Stimulated activated naive CD4-positive, alpha-beta T cell (primary cell): Measurements from ENCODE around the gene IPCEF1.

Source experiments
- DNase-seq, 6 experiments: peaks; one replicate each; lab custom pipeline; 2025; lab: John Stamatoyannopoulos, UW

The IPCEF1 gene

DNA sequence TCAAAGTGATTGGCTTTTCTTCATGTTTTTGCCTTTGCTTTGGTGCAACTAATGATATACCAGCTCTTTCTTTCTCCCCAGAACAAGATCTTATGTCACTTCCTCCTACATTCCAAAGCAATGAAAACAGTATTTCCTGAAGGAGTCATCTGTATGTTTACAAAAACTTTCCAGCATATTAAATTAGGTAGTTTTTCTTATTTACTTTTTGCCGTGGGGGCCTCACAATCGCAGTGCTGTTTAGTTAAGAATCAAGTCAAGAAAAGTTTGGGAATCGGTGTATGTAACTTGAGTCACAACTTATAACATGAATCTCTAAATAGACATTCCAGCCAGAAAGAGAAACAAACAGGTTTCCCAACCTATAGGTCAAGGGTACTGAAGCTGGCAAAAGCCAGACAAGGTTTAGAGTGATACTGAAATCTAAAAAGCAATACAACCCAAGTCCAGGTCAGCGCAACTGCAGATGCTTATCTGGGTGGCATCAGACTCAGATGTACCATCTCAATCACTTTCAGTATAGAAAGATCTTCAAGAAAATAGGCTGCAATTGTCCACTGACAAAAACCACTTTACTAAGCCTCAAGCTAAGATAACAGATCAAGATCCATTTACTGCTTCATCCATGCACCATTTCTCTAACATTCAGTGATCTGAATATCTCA is 63.6 kb downstream of the IPCEF1 start:
- DNase-seq: no peak

DNA sequence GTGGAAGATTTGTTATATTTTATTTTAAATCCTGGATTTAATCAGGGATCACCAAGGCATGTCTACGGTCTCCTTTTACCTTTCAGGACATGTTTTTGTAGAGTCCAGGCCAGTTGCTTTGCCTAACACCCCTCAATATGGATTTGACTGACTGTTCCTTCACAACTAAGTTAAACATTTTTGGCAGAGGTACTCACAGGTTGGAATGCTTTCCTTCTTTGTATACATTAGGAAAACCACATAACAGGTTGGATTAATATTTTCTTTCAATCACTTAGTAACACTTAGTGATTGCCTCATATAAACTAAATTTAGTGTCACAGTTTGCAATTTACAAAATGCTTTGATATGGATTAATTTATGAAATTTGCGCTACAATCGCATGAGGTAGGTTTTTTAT is 64.5 kb downstream of the IPCEF1 start:
- DNase-seq: no peak

DNA sequence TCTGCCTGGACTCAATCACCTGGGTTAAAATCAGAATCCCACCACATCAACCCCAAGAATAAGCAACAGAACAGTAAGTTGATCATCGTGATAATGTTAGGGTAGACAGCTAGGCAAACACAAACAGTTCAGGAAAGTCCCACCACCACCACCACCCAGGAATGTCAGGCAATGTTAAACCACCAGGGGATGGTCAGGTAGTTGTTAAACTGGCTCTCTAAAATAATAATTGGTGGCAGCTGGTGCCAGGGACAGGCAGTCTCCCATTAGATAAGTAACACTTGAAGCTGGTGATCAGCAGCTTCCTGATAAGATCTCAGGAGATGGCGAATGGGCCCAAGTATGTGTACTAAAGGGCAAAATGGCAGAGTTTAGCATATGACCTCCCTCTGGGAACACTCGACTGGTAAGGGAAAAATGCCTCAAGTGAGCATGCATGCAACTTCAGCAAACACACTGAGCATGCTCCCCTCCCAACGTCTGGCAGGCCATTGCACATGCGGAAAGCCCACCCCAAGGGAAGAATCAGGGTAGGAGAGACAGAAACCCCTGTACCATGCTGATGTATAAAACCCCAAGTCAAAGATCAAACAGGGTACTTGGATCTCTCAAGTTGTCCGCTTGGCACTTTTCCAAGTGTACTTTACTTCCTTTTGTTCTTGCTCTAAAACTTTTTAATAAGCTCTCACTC is 66.6 kb downstream of the IPCEF1 start:
- DNase-seq: no peak

DNA sequence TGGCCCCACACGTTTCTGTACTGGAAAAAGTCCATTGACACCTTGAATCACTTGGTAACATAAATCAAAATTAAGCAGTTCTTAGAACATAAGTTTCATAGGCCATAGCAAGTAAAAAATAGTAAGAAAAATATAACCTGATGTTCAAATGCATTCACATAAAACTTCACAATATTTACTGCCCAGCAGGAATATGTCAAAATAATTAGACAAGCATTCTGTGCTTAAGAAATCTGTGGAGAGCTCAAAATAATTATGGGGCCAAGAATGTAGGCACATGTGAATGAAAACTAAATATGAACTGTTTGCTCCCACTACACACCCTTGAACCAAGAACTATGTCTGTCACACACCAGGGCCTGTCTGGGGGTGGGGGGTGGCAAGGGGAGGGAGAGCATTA is 70.8 kb downstream of the IPCEF1 start:
- no peak for DNase-seq

DNA sequence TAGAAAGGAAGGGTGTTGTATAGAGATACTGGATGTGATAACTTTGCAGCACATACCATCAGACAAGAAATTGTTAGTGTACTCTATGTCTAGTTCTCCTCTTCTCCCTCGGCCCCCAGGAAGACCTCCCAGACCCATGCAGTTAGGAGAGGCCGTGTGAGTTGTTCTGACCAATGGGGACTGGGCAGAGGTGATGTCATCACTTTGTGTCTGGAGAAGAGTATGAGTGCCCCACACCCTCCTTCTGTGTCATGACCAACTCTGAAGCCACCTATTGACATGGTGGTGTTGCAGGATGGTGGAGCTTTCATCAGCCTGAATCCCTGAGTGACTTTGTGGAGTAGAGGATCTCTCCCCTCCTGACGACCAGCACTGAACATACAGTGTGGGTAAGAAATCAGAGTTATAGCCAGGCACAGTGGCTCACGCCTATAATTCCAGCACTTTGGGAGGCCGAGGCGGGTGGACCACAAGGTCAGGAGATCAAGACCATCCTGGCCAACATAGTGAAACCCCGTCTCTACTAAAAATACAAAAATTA is 72.2 kb downstream of the IPCEF1 start:
- DNase-seq: no peak

DNA sequence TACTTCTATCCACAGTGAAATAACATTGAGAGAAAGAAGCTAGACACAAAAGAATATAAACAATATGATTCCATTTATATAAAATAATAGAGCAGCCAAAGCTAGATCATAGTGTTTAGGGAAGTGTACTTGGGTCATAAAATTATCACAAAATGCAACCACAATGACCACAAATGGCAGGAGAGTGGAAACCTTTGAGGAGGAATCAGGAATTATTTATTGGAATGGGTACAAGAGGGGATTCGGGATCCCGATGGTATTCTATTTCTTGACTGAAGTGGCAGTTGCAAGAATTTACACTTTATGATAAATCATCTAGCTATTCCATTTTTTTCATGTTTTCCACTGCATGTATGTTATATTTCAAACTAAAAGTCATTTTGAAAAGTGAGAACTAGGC is 76.1 kb downstream of the IPCEF1 start:
- no peak for DNase-seq

DNA sequence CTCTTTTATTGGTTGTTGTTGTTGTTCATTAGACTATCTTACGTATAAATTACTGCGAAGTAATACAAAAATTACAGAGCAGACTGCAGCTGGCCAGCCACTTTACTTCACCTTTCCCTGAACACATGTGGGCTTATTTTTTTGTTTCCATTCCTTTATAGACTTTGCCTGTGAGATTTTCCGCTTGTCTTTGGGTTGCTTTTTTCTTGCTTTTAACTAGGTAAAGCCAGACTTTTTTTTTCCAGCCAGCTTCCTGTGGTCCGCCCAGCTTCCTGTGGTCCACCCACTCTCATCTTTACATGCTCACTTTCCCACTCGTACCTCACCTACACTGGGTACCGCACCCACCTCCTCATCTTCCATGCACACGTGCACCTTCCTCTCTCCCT is 79.0 kb downstream of the IPCEF1 start:
- DNase-seq: peak in 2 of 6 experiments; percentile 8 to 19

DNA sequence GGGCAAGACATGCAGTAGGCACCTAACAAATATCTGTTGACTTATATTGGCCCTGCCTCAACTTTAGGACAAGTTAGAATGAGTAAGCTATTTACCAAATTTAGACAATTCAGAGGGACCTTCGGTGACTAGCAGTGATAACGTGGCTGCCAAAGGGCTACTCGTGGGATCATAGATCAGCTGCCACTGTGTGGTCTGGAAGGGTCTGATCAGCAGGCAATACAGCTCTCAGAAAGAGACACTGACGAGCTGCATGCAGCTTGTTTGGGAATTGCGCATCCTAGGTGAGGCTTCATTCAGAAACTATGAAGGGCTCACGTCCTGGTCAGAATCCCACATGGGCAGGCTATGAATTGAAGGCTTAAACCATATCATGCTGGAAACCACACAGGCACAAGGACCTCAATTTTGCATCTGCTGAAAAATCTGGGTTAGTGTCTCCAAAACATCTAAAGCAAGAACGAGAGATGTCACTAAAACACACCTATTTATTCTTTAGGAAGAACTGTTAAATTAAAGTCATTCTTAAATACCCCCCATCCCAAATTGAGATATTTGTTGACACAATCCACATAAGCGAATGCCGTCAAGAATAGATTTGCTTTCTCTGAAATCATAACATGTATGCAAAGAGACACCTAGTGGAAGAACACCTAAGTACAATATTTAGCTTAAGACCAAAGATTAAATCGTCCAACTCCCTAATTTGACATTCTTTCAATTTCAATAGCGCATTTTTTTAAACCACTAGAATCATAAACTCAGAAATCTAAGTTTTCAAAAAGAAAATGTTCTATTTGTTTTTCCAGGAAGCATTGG is 79.6 kb downstream of the IPCEF1 start:
- peak in 4 of 6 experiments; percentile 6 to 67 (median 48) for DNase-seq

DNA sequence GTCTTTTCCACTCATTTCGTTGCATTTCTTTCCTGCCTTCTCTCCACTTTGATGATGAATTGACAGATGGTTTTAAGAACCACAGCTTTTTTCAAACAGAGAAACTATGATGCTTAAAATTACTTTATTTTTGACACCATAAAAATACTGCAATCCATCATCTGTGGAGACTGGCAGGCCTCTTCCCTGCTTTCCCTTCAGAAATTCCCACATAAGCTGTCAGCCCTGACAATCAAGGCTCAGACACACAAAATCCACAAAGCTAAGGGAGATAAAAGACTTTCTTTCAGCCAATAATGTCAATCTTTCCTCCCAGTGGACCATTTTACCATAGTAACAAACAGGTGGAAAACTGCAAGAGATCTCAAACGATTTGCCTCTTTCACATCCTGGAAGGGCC is 82.4 kb downstream of the IPCEF1 start:
- no peak for DNase-seq

DNA sequence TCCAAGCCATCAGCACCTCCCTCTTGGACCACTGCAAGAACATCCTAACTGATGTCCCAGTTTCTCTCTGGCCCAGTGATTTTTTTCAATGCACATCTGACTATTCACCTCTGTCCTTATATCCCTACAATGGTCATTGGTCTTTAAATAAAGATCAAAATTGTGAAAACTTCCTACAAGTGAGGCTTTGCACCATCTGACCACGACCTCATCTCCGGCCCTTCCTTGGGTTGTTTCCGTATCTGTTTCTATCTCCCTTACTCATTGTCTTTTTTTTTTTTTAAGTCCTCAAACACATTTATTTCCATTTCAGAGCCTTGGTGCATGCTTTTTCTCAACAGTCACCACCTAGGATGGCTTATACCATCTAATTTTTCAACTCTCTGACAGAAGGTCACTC is 88.1 kb downstream of the IPCEF1 start:
- no peak for DNase-seq

DNA sequence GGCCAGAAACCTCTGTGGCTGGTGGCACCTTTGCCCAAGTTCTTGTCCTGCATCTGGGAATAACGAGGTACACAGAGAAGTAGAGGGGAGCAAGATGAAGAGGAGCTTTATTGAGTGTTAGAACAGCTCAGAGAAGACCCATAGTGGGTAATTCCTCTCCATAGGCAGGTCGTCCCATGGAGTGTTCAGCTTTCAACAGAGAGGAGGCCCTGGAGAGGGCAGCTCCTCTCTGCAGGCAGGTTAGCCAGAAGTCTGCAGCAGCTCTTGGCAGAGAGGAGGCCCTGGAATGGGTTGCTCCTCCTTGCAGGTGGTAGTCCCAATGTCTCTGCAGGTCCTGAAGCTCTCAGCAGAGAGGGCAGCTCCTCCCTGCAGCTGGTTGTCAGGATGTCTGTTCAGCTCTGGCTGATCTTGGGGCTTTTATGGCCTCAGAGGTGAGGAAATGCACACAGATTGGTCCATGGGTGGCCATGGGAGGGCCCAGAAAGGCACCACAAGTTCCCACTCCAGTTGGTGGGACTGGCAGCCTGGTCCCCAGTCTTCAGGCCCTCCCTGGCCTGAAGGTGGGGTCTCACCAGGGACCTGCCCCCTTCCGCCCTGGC is 89.0 kb downstream of the IPCEF1 start:
- peak in 3 of 6 experiments; percentile 8 to 47 (median 11) for DNase-seq

DNA sequence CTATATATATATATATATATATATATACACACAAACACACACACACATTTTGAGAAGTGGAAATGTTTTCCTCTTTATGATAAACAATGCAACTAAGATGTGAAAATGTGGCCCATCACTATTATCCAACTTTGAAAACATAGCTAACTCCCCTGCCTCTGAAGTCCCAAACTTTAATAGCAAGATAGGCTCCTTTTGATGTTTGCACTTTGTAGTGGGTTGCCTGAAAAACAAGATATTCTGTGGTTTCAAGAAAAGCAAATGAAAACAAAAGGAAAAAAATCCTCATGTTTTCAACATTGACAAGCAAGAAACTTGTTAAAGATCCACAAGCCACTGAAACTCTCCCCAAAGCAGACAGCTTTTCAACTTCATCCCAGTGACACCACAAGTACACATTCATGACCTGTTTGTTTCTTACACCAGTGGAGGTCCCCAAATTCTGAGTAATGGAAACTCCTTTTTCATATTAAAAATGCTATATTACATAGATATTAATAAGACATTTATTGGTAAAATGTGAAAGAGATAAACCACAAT is 90.0 kb downstream of the IPCEF1 start:
- DNase-seq: peak in 1 of 6 experiments; percentile 6

DNA sequence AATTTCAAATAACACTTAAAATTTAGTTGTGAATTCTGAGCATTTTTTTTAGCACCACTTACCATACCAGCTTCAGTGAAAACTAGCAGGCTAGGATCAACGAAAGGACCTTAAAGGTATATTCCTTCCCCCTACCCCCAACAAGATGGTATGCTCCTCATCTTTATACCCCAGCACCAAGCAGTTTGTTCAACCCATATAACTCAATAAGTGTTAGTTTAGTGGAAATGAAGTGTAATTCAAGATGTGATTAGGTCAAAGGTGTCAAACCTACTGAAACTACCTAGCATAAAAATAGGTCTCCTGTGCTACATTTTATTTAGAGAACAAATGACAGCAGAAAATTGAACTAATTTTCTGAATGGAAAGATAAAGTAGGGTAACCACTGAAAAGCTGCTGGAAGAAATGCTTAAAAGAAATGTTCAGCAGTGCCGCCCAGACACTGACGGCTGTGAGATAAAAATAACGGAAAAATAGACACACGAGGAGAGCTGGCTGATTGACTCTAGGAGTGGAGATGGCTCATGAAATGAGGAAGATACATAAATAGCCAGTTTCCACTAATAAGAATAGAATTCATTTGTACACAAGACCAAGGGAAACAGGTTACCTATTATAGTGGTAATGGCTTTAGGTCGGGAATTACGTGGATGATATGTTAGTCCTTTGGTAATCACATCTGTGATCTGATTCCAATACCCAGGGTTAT is 94.8 kb downstream of the IPCEF1 start:
- DNase-seq: no peak

DNA sequence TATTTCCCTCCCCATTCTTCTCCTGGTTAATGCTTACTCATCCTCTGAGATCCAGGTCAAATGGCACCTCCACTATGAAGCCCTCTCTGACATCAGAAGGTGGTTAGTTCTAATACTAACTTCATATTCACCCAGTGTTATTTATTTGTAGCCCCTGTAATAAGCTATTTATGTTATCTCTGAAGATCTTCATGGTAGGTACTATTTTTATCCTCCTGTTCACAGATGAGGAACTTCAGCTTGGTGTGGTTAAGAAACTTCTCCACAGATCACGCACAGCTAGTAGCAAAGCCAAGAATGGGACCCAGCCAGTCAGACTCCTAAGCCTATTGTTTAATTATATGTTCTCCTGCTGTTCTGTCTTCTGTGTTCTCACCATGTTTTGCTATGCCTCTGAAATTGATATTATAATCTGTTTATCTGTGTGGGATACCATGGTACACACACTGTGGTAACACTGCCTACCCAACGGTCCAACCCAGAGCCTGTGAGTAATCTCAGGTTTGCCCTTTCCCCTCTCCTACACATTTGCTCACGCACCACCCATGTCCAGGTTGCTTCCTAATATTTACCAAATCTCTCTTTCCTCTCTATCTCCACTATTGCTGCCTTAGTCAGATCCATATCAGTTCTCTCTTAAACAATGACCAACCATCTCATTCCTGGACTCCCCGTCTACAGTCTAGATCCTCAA is 98.4 kb downstream of the IPCEF1 start:
- DNase-seq: no peak

DNA sequence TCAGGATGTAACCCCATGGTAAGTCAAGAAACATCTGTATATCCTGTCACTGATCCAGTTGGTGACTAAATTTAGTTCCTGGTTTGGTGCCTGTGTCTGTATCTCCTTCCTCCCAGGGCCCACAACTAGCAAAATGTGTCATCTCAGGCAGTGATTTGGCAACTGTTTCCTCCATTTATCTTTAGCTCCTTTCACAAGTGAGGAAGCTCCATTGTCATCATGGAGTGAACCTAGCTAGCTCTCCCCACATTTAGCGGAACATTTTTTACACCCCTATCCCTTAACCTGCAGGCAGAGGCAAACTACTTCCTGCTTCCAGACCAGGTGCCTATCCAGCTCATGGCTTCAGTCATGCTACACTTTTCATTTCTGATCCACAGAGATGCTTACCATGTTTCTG is 99.5 kb downstream of the IPCEF1 start:
- DNase-seq: no peak

DNA sequence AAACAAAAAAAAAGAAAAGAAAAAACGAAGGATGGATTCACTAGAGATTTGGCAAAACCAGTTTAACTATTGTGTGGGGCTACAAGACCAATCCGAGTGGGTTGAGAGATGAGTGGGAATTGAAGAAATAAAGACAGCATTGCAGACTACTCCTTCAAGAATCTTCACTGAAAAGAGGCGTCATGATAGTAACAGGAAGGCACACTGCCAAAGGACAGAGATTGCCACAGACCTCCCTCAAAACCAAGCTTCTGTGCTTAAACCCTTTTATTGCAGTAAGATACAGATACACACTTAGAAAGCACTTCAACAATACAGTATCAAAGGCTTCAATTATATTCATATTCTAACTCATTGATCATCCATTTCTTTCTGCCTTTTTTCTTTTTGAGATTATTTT is 103.9 kb downstream of the IPCEF1 start:
- DNase-seq: peak in 3 of 6 experiments; percentile 4 to 25 (median 9)

DNA sequence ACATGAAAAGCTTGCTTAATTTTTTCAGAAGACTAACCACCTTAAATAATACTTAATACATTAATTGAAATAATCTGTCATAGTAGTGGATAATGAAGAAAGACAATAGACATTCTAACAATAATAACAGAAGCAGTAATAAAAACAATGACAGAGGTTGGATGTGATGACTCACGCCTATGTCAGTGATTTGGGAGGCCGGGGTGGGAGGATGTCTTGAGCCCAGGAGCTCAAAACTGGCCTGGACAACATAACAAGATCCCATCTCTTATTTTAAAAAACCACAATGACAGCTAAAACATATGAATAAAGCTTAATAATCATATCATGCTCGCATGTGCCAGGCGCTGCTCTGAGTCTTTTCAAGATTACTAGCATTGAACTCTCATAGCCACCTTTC is 105.5 kb downstream of the IPCEF1 start:
- DNase-seq: no peak

DNA sequence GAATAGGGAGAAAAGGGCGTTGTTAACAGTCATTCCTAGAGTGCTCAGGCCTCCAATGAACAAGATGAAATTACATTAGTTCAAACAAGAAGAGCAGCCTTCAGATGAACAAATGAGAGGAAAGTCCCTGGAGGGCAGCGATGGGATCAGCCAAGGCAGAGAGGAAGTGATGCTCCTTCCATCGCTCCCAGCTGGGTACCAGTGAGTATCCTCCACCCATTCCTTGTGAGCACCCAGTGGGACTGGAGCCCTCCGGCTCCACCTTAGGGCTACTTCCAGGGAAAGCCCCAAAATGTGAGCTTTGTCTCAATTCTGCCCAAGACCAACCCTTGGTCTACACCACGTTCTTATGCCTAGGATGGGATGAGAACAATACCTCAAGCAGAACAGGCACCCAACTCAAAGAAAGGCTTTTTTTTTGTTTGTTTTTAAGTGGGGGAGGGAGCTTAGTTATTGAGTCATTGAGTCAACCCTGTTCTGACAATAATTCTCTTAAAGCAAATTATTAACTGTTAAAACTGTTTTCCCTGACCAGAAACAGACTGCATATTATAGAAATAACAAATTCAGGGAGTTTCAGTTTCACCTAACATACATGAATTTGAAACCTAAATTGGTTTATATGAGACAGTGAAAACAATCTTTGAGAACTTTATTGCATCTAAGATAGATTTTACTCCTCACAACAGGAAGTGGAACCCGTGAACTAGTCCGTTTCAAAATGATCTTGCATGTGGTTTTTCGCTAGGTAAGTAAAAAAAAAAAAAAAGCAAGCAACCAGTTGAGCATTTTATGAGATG is 106.9 kb downstream of the IPCEF1 start:
- peak; percentile 19 to 80 (median 56) for DNase-seq

DNA sequence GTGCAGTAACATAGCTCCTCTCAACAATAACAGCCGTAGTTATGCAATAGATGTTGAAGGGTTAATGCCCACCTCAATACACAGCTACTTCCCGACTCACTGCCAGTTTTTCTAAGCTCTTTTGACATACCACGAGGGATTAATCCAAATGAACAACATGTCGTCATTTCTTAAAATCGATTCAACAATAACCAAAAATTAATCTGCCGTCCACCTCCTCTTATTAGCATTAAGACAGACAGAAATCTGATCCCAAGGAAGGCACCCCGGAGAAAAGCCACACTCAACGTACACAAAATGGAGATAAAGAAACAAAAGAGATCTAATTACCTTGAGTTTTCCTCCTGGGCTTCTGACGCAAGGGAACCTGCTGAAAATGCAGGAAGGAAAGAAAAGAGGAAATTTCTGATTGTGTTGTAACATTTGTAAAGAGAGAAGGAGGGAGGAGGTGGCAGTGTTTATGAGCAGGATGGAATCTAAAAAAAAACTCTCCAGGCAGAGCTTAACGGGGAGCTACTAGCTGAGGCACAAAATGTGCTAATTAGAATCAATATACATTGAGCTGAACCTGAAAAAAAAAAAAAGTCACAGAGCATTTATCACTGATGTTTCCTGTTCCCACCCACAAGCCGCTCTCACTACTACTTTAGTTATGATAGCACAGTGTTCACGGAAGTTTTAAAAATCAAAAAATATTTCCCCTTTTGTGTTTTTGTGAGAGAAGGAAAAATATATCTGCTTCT is 109.3 kb downstream of the IPCEF1 start:
- DNase-seq: peak in 4 of 6 experiments; percentile 17 to 65 (median 50)
